HEK293T (cell line): ENCODE measurements around the gene COL24A1.

Experiments used
- ARNT ChIP-seq: fragments of 450-650 bp; IDR thresholded peaks from 2 replicates; pipeline ENCODE4 v1.6.1; 2017; ENCODE audit warnings: mild to moderate bottlenecking
- BHLHE40 ChIP-seq: fragments of 450-650 bp; IDR thresholded peaks from 2 replicates; pipeline ENCODE4 v1.6.1; 2016; ENCODE audit warnings: mild to moderate bottlenecking, moderate library complexity, borderline replicate concordance
- TARDBP ChIP-seq: fragments of 450-650 bp; IDR thresholded peaks from 2 replicates; pipeline ENCODE4 v1.6.1; 2016

- TF ChIP-seq BHLHE40 (no peak), ARNT (no peak), TARDBP (no peak)
These were observed 340.0 kb downstream of the COL24A1 start for GRCh38 chr1:85816606-85817005.
